ENCODE measurements around the gene CCDC68. TPM values are rescaled to one million over a fixed set of nuclear protein-coding genes. Genes with fewer than 3 reads are reported as not detected.

The CCDC68 gene
- total RNA-seq, 1 donor from 2014 or later = not detected

- H3K4me1 Mint-ChIP-seq (ENCODE audit: low read depth, unreplicated experiment) = no peaks in the 10 kb centered on the region
- no peak for TF ChIP-seq CTCF (IDR thresholded peaks at IDR 0.05; ENCODE audit: partially characterized antibody, unreplicated experiment)
- H3K27ac Mint-ChIP-seq (ENCODE audit: unreplicated experiment) = no peak overlapping the region
- DNase-seq = no peak
- no peaks in the 10 kb centered on the region for H3K9me3 Mint-ChIP-seq (ENCODE audit: unreplicated experiment)
- H3K27me3 Mint-ChIP-seq (ENCODE audit: unreplicated experiment) = no peaks in the 10 kb centered on the region
- H3K36me3 Mint-ChIP-seq (ENCODE audit: unreplicated experiment) = no peaks in the 10 kb centered on the region
- no peak overlapping the region for H3K4me3 Mint-ChIP-seq (ENCODE audit: unreplicated experiment)
Observed at GRCh38 chr18:54939361-54939917, 19.8 kb downstream of the CCDC68 start.

- Mint-ChIP-seq H3K36me3 (ENCODE audit: unreplicated experiment) (no peaks in the 10 kb centered on the region), H3K27ac (ENCODE audit: unreplicated experiment) (no peak overlapping the region), H3K9me3 (ENCODE audit: unreplicated experiment) (no peaks in the 10 kb centered on the region), H3K27me3 (ENCODE audit: unreplicated experiment) (no peaks in the 10 kb centered on the region), H3K4me1 (ENCODE audit: low read depth, unreplicated experiment) (no peaks in the 10 kb centered on the region), H3K4me3 (ENCODE audit: unreplicated experiment) (no peak overlapping the region)
- no peak for DNase-seq
- TF ChIP-seq CTCF (IDR thresholded peaks at IDR 0.05; ENCODE audit: partially characterized antibody, unreplicated experiment) = no peak
Observed at GRCh38 chr18:54938506-54938905, 20.8 kb downstream of the CCDC68 start.

- Mint-ChIP-seq H3K4me1 (ENCODE audit: low read depth, unreplicated experiment) (peaks cover 3% of the 10 kb centered on the region), H3K9me3 (ENCODE audit: unreplicated experiment) (peaks cover 2% of the 10 kb centered on the region), H3K27ac (ENCODE audit: unreplicated experiment) (no peak overlapping the region), H3K4me3 (ENCODE audit: unreplicated experiment) (no peak overlapping the region), H3K27me3 (ENCODE audit: unreplicated experiment) (no peaks in the 10 kb centered on the region), H3K36me3 (ENCODE audit: unreplicated experiment) (no peaks in the 10 kb centered on the region)
- DNase-seq = no peak
- TF ChIP-seq CTCF (IDR thresholded peaks at IDR 0.05; ENCODE audit: partially characterized antibody, unreplicated experiment) = no peak
Observed at GRCh38 chr18:54932472-54932871, 26.8 kb downstream of the CCDC68 start.

GRCh38 chr18:54931152-54931551 is 28.1 kb downstream of the CCDC68 start:
- no peak for TF ChIP-seq CTCF (IDR thresholded peaks at IDR 0.05; ENCODE audit: partially characterized antibody, unreplicated experiment)
- no peak for DNase-seq
- Mint-ChIP-seq H3K4me1 (ENCODE audit: low read depth, unreplicated experiment) (peaks cover 3% of the 10 kb centered on the region), H3K9me3 (ENCODE audit: unreplicated experiment) (peaks cover 2% of the 10 kb centered on the region), H3K4me3 (ENCODE audit: unreplicated experiment) (no peak overlapping the region), H3K36me3 (ENCODE audit: unreplicated experiment) (no peaks in the 10 kb centered on the region), H3K27me3 (ENCODE audit: unreplicated experiment) (no peaks in the 10 kb centered on the region), H3K27ac (ENCODE audit: unreplicated experiment) (no peak overlapping the region)

GRCh38 chr18:54928236-54928635 is 31.0 kb downstream of the CCDC68 start:
- DNase-seq = no peak
- Mint-ChIP-seq H3K4me1 (ENCODE audit: low read depth, unreplicated experiment) (peaks cover 3% of the 10 kb centered on the region), H3K27me3 (ENCODE audit: unreplicated experiment) (no peaks in the 10 kb centered on the region), H3K27ac (ENCODE audit: unreplicated experiment) (no peak overlapping the region), H3K4me3 (ENCODE audit: unreplicated experiment) (no peak overlapping the region), H3K9me3 (ENCODE audit: unreplicated experiment) (peaks cover 2% of the 10 kb centered on the region), H3K36me3 (ENCODE audit: unreplicated experiment) (no peaks in the 10 kb centered on the region)
- TF ChIP-seq CTCF (IDR thresholded peaks at IDR 0.05; ENCODE audit: partially characterized antibody, unreplicated experiment) = no peak
